HL-60/S4 treated with phorbol 12-myristate 13-acetate at 8.2 ng/mL for 4 days and 3 days (cell line): ENCODE results near the gene STARD7.

ENCODE experiments used
- in situ Hi-C: fragments of 300-500 bp; cut with MboI; formaldehyde crosslinking; loops from 2 replicates; pipeline ENCODE4 v1.15.0; 2022; ENCODE audit warnings: low sequenced_read_pairs

The STARD7 gene, protein sequence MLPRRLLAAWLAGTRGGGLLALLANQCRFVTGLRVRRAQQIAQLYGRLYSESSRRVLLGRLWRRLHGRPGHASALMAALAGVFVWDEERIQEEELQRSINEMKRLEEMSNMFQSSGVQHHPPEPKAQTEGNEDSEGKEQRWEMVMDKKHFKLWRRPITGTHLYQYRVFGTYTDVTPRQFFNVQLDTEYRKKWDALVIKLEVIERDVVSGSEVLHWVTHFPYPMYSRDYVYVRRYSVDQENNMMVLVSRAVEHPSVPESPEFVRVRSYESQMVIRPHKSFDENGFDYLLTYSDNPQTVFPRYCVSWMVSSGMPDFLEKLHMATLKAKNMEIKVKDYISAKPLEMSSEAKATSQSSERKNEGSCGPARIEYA

DNA sequence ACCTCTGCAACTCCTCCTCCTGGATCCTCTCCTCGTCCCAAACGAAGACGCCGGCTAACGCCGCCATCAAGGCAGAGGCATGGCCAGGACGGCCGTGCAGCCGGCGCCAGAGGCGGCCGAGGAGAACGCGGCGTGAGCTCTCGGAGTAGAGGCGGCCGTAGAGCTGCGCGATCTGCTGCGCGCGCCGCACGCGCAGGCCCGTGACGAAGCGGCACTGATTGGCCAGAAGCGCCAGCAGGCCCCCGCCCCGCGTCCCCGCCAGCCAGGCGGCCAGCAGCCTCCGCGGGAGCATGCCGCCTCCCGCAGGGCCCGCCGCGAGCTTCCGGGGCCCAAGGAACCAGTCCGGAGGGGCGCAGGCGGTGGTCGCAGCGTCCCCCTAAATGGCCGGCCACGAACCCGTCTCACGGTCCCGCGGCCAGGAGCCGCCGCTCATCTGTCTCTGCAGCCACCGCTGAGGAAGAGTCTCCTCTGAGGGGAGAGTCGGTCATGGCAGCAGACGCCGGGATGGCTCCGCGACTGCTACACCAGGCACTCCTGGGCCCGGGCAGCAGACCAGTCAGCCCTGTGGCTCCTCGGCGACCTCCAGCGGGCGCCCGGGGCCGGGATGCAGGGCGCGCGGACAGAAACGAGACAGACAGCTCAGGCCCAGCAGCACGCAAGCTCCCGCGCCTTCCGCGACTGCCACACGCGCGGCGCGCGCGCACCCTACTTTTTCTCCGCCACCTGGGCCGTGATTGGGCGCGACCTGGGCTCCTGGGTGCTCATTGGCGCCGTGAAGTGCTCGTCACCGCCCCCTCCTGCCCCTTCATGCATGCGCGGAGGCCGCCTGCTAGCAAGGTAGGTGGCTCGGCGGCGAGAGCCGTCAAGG lies at the start of gene STARD7:
Gene STARD7 (minus strand): TSS at position 685 of the 868 bp plus-strand sequence. CDS start 393 bp downstream, at position 292.
- in situ Hi-C loops = no loop called here

DNA sequence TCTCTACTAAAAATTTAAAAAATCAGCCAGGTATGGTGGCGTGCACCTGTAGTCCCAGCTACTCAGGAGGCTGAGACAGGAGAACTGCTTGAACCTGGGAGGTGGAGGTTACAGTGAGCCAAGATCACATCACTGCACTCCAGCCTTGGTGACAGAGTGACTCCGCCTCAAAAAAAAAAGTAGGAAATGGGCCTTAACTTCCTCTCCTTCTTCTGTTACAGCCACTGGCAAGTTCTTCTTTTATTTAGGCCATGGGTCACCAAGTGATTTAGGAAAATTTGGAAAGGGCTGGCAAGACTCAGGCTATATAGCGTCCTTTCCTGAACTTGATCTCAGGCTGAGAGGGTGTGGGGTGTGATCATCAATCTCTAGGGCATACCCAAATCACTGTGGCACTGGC lies 49.1 kb upstream of the STARD7 start:
- in situ Hi-C loops = loop anchor here (25.0 kb wide), 1 partner anchor 245 kb away; no protein-coding TSS in a partner anchor

DNA sequence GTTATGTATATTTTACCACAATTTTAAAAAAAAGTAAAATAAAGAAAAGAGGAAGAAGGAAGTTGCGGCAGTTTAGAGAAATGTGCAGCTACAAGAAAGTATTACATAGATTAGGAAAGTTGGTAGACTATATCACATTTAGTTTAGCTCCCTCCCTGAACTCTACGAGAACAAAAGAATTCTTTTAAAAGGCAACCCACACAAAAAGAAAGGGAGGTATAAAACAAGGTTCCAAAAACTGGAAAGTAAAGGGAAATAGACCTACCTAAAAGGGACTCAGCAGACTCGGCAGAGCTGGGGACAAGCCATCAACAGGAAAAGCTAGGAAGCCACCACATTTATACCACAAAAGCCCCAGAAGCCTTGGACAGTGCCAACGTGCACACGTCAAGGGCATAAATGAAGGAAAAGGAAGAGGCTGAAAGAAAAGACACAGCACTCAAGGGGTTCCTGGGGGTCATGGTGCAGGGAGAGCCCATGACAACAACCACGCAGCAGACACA lies 48.0 kb upstream of the STARD7 start:
- in situ Hi-C loops = loop anchor here (25.0 kb wide), 1 partner anchor 244 kb away; no protein-coding TSS in a partner anchor

DNA sequence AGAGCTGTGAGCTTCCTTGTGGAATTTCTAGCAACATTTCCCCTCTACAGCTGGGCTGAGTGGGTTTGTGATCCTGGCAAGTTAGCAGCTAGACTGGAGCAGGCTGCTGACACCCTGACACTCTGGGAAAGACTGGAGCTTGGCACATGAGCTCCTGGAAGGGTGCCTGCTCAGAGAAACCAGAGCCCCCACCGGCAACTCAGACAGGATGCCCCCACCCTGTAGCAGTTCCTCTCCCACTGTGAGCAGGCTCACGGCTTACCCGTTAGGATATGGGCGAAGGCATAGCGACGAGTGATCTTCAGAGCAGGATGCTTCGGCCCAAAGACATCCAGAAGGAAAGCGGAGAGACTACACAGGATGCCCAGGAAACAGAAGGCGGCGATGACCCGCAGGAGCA lies 45.9 kb upstream of the STARD7 start:
- in situ Hi-C loops = loop anchor here (25.0 kb wide), 1 partner anchor 242 kb away; no protein-coding TSS in a partner anchor

DNA sequence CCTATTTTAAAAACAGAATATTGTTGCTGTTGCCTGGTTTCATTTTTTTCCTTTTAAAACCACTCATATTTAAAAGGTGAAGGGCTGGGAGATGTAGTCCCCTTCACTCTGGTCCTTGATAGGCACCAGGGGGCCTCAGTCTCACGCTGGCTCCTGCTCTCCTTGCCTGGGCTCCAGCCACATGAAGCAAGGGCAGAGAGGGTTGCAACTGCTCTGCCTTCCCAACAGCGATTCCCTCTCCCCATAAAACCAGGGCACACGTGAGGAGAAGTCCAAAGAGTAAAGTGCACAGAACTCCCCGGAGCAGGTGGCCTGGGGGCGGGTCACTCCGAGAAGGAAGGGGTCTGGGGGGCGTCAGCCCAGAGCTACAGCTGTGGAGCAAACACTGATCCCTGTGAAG lies 44.4 kb upstream of the STARD7 start:
- in situ Hi-C loops = loop anchor here (25.0 kb wide), 1 partner anchor 241 kb away; no protein-coding TSS in a partner anchor

DNA sequence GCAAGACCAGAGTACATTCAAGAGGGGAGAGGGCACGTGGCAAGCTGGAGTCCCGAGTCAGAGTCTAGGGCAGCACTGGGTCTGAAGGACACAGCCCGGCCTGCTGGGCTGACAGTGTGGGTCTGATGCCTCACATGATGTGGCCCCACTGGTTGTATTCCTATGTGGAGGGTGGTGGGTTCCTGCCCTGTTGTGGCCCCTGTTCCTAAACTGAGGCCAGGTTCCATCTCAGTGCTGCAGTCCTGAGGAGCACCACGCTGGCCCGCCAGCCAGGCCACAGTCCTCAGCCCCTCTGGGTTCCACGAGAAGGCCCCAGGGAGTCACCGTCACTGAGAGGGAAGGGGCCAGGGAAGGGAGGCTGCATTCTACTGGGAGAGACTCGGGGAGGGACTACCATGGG lies 43.9 kb upstream of the STARD7 start:
- in situ Hi-C loops = loop anchor here (25.0 kb wide), 1 partner anchor 240 kb away; no protein-coding TSS in a partner anchor

DNA sequence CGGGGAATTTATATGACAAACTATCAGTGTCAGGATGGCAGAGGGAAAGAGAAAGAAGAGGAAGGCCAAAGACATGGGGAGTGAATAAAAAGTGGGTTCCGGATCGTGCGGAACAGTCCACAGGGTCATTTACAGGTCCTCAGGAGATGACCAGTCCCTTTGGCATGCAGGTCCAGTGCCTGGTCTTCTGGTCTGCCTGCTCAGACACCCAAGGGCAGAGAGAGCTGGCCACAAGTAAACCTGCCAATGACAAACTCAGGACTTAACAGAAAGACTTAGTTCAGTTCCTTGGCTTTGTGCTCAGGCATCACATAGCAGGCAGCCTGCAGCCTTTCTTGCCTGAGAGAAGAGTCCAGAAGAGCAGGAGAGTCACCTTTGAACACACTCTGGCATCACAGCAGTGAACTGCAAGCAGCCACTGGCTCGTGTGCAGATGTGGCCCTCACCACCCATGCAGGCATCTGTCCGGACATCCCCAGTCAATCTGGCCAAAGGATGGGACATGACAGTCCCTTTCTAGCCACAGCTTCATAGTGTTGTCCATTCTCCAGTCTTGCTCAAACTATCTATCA lies 43.2 kb upstream of the STARD7 start:
- in situ Hi-C loops = loop anchor here (25.0 kb wide), 1 partner anchor 240 kb away; no protein-coding TSS in a partner anchor

DNA sequence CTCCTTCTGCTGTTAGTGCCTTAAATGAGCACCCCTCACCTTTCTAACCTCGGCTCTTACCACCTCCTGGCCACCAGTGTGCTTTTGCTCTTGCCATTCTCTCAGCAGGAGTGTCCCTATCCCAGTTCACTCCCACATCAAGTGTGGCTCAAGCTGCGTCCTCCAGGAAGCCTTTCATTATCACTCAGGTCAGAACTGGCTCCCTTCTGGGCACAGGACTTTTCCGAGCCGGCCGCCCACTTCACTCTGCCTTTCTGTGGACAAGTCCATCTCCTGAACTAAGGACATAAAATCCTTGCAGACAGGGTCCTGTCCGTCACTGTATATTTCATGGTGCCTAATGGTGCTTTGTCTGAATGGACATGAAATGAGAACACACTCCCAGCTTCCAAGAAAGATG lies 41.6 kb upstream of the STARD7 start:
- in situ Hi-C loops = loop anchor here (25.0 kb wide), 1 partner anchor 238 kb away; no protein-coding TSS in a partner anchor

DNA sequence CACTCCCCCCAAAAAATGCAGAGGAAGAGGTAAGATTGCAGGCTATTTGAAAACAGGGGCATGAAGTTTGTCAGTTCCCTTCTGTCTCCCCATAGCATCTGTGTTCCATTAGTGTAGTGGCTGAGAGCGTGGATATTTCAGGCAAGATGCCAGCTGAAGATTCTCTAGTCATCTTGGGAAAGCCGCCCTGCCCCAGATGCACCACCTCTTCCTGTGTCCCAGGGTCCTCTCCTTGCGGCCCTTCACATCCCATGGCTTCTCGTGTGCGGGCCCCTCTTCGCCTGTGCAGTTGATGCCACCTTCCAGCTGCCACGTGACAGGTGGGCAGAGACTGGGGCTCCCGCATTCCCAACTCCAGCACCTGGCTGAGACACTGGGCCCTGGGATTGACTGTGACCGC lies 41.0 kb upstream of the STARD7 start:
- in situ Hi-C loops = loop anchor here (25.0 kb wide), 1 partner anchor 237 kb away; no protein-coding TSS in a partner anchor

DNA sequence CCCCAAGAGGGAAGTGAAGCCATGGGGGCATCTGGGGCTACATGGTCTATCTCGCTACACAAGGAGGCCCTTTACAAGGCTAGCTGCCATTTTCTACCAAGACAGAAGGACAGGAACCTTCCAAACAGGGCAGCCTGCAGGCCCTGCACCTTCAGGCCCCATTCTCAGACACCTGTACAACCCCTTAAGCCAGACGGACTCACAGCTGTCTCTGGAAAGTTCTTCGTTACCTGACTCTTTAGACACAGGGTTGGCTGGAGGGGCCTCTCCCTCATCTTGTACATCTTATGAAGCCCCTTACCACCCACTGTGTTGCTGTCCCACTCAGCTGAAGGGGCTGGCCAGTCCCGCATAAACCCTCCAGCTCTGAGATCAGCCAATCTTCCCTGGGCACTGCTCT lies 40.0 kb upstream of the STARD7 start:
- in situ Hi-C loops = no loop called here

DNA sequence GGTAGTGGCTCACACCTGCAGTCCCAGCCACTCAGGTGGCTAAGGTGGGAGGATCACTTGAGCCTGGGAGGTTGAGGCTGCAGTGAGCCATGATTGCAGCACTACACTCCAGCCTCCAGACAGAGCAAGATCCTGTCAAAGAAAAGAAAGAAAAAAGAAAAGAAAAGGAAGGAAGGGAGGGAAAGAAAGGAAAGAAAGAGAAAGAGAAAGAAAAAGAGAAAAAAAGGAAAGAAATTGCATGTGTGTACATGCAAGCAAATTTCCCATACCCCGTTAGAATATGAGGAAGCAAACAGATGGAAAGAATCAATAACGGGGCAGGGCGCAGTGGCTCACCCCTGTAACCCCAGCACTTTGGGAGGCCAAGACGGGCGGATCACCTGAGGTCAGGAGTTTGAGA lies 39.3 kb upstream of the STARD7 start:
- in situ Hi-C loops = no loop called here

DNA sequence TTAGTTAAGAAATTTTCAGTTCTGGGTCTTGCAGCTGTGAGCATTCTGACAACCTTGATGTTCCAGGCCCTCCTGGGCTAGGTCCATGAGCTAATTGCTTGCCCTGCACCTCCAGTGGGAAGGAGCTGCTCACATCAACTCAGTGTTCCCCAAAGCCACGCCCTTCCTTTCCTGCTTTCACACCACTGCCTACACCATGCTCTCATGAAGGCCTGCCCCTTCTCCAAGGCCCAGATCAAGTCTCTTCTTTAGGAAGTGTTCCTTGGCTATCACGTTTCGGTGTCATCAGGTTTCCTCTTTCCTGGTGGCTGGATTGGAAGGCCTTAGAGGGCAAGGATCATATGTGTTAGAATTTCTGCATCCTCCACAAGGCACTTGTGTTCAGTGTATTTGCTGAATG lies 38.4 kb upstream of the STARD7 start:
- in situ Hi-C loops = no loop called here

DNA sequence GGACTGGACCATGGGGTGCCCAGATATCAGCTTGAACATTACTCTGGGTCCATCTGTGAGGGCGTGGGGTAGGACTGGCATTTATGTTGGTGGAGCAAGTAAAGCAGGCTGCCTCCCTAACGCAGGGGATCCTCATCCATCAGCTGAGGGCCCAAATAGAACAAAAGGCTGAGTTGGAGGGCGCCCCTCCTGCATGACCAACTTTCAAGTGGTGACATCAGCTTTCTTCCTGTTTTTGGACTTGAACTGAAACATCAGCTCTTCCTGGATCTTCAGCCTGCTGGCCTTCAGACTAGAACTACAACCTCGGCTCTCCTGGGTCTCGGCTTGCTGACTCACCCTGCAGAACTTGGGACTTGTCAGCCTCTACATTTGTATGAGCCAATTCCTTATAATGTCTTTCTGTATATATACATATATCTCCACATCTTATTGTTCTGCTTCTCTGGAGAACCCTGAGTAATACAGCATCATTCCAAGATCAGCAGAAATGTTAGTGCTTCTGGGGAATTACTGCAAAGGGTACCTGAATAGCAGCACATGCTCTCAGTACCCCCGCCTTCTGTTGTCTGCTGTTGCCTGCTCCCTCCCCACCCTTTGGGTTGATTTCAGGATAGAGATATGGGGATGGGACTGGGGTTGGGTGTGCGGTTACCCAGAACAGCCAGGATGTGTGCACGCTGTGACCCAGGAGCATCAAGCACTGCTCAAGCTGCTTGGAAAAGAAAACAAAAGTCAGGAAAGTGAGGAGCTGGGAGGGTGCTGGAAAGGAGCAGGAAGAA lies 37.2 kb upstream of the STARD7 start:
- in situ Hi-C loops = no loop called here

DNA sequence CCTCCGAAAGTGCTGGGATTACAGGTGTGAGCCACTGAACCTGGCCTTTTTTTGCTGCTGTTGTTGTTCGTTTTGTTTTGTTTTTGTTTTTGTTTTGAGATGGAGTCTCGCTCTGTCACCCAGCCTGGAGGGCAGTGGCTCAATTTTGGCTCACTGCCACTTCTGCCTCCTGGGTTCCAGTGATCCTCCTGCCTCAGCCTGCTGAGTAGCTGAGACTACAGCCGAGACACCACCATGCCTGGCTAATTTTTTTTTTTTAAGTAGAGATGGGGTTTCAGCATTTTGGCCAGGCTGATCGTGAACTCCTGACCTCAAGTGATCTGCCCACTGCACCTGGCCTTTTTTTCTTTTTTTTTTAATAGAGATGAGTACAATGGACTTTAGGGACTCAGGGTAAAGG lies 35.2 kb upstream of the STARD7 start:
- in situ Hi-C loops = no loop called here

DNA sequence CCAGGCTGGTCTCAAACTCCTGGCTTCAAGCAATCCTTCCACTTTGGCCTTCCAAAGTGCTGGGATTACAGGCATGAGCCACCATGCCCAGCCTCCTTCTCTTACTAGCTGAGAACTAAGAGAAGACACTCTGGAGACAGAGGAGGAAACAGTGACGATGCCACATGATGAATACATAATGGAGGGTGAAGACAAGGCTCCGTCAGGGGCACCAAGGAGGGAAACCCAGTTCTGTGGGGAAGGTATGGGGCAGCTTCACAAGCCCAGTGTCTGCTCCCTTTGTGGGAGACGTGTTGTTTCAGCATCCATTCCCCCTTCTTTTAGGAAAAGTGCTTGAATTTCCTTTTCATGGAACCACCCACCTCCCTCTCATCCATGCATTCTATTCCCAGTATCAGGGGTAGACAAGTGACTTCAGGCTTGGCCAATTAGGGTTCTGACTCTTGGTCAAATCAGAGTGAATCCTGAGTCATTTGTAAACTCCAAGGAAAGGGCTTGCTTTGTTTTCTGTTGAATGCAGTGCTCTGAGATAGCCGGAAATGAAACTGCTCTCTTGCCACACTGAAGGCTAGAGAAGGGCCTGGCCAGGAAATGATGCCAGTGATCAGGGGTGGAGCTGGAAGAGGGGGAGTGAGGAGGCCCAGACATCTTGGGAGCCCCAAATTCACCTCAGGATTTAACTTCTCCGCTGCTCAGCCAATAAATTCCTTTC lies 33.4 kb upstream of the STARD7 start:
- in situ Hi-C loops = no loop called here

DNA sequence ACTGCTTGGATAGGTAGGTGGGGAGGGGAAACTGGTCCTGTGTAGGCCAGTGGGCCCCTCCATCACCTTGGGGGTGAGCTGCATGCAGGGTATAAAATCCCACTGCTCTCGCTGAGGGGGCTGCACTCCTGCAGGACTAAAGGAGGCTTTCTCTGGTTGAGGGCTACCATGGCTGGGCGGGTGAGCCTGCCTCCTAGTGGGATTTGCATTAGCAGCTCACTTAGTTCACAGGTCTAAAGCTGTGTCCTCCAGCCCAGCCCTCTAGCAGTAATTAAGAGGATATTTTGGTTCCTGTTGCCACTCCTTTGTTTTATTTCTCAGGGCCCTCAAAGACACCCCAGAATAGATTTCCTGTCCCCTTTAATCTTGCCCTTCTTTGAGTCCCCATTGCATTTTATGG lies 32.6 kb upstream of the STARD7 start:
- in situ Hi-C loops = no loop called here

DNA sequence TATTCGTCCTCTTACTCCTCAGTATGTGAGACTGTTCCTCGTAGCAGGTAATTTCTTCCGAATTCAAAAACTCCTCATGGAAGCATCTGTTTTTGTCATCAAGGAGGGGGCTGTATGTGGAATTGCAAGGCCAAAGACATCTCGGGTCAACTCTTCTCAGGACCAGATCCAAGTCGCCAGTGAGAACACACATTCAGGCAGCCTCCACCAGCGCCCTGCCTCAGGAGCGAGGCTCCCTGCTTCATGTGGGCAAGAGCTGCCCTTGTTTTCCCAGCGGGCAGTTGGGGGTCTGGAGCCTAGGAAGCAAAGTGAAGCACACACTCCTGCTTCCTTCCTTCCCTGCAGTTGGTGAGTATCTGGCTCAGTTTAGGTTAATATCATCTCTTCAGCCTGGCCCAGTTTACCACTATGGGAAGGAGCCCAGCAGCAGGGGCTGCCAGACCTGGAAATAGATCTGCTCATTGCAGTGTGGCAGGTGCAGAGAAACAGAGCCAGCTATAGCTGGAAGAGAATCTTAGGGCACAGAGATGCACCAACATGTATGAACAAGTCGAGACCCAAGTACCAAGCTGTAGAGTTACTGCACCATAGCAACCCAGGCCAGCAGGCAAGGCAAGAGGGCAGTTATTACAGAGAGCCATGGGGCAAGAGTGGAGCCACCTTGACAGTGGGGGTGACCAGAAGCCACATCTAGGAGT lies 31.9 kb upstream of the STARD7 start:
- in situ Hi-C loops = no loop called here

DNA sequence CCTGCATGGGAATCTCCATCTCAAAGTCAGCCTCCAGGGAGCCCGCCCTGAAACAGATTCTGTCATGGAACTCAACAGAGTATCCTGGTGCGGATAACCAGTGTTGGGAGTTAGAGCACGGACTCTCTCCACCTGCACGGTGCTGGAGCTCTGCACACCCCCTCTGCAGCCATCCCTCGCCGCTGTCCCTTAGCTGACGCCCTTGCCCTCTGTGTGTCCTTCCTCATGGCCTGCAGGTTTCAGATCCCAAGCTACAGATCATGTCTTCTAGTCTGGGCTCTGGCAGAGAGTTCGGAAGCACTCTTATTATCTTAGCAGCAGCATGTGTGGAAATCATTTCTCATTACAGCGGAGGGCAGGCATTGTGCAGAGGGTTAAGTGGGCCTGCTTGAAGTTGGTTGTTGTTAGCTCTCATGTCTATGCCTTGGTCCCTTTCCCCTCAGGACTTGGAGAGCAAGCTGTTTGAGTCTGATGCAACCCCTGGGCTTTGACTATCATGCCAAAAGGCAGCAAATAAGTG lies 31.2 kb upstream of the STARD7 start:
- in situ Hi-C loops = no loop called here

DNA sequence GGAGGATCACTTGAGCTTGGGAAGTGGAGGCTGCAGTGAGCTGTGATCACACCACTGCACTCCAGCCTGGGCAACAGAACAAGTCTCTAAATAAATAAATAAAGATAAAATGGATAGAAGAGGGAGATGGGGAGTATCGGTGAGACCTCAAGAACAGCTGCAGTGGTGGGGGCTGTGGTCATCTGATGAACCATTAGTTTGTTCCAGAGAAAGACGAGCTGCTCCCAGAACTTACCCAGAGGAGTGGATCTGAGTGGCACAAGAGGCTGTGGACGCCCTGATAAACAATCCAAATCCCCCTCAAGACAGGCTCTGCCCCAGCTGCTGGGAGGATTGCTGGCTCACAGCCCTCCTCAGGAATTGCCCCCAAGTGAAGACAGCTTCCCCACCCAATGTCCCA lies 30.5 kb upstream of the STARD7 start:
- in situ Hi-C loops = no loop called here
